Kidney (tissue), 14 donors: ENCODE data around the gene SLC9A3. TPM values are rescaled to one million over a fixed set of nuclear protein-coding genes. Genes with fewer than 3 reads are reported as not detected.
A peak's percentile ranks its signal among the peaks of the same experiment; 100 is the strongest.

Experiments used
- DNase-seq, 5 donors: peaks; one replicate each; pipeline ENCODE4 v3.0.0-alpha.2; 2013 to 2020
- FAIRE-seq: peaks from 2 replicates; lab custom pipeline; 2012; peaks lifted over from hg19 to GRCh38; lab: Jason Lieb, UNC
- H3K27ac ChIP-seq, 2 donors: one replicate each; pipeline ENCODE4 v1.7.0; 2013; ENCODE audit warnings: low read depth in 2 of 2, low read length in 2 of 2, inconsistent platforms in 1 of 2
- H3K27me3 ChIP-seq: one replicate; pipeline ENCODE4 v1.7.1; 2013; ENCODE audit warnings: low read length, inconsistent platforms; ENCODE audit not compliant: control insufficient read depth, insufficient read depth
- H3K36me3 ChIP-seq, 3 donors: one replicate each; pipeline versions ENCODE4 v1.7.0 to v1.7.1; 2013; ENCODE audit warnings: low read length in 3 of 3, control low read depth in 1 of 3, inconsistent platforms in 1 of 3; ENCODE audit not compliant: insufficient read depth in 3 of 3, control insufficient read depth in 2 of 3
- H3K4me1 ChIP-seq, 3 donors: one replicate each; pipeline versions ENCODE4 v1.7.0 to v1.7.1; 2013; ENCODE audit warnings: low read length in 3 of 3, inconsistent platforms in 1 of 3, low read depth in 1 of 3; ENCODE audit not compliant: control insufficient read depth in 2 of 3, insufficient read depth in 2 of 3
- H3K4me3 ChIP-seq, 3 donors: one replicate each; pipeline versions ENCODE4 v1.7.0 to v1.8.1; 2013; ENCODE audit warnings: low read length in 3 of 3, control low read depth in 1 of 3, inconsistent platforms in 1 of 3
- H3K9ac ChIP-seq, 3 donors: one replicate each; pipeline versions ENCODE4 v1.7.0 to v1.7.1; 2013; ENCODE audit warnings: low read length in 3 of 3, control low read depth in 1 of 3, inconsistent platforms in 1 of 3
- H3K9me3 ChIP-seq, 3 donors: one replicate each; pipeline versions ENCODE4 v1.7.0 to v1.7.1; 2013; ENCODE audit warnings: low read length in 3 of 3, control low read depth in 1 of 3, inconsistent platforms in 1 of 3; ENCODE audit not compliant: control insufficient read depth in 2 of 3, insufficient read depth in 1 of 3
- CTCF ChIP-seq: IDR thresholded peaks from 3 replicates; pipeline ENCODE4 v1.5.1; 2012; ENCODE audit warnings: mild to moderate bottlenecking, moderate library complexity, borderline replicate concordance; ENCODE audit not compliant: insufficient read depth; ENCODE audit errors: extremely low read depth
- intact Hi-C: fragments of 100-400 bp; cut with DNase I; formaldehyde crosslinking; loops from one replicate; pipeline ENCODE4 v1.11.1; 2022
- polyA plus RNA-seq: library from polyadenylated mRNA; stranded (reverse); fragments of 350-450 nt; fragmentation: Illumina TruSeq; extraction: RNeasy Lipid Tissue Mini Kit (QIAGEN cat#74804); gene quantifications from one replicate; pipeline ENCODE4 v1.2.3, GENCODE V29; 2014; ENCODE audit warnings: low read depth, low replicate concordance; ENCODE audit not compliant: insufficient read depth
- total RNA-seq: library from RNA; stranded (reverse); fragmentation: NEBNext Ultra II Directional; extraction: Animal tissue kit (Norgen Biotek cat#: 25700); gene quantifications from one replicate; pipeline ENCODE4 v1.2.1, GENCODE V29; 2021
- donor health status: control.
- donor health status: control.
- donor health status: control.
- donor health status: control.
- donor health status: control.
- donor health status: DM: yes; HTN: yes; CAD: no.
- donor health status: Normal renal cell carcinoma (clear cell type).

The SLC9A3 gene
- total and polyA plus RNA-seq, 2 donors from 2014 or later, result 10.5 to 36.9 TPM

- peaks cover 3% of the 10 kb centered on the region for H3K27me3 ChIP-seq
- no peaks in the 10 kb centered on the region for H3K9me3 ChIP-seq
- DNase-seq (peak in 2 of 5 donors; percentile 29 to 62), FAIRE-seq (no peak)
- H3K27ac ChIP-seq, result no peak overlapping the region
- no peak for TF ChIP-seq CTCF
- H3K9ac ChIP-seq, result no peak overlapping the region
- intact Hi-C loops, result no loop called here
- H3K36me3 ChIP-seq, result no peaks in the 10 kb centered on the region
- H3K4me1 ChIP-seq, result no peaks in the 10 kb centered on the region
- H3K4me3 ChIP-seq, result no peak overlapping the region
Measured at GRCh38 chr5:568061-568781, 44.0 kb upstream of the SLC9A3 start.

- FAIRE-seq (no peak), DNase-seq (peak in 1 of 5 donors; percentile 49)
- H3K27ac ChIP-seq, result no peak overlapping the region
- no peaks in the 10 kb centered on the region for H3K9me3 ChIP-seq
- peaks cover 3% of the 10 kb centered on the region for H3K27me3 ChIP-seq
- no peaks in the 10 kb centered on the region for H3K36me3 ChIP-seq
- H3K4me1 ChIP-seq, result no peaks in the 10 kb centered on the region
- H3K9ac ChIP-seq, result no peak overlapping the region
- intact Hi-C loops, result no loop called here
- H3K4me3 ChIP-seq, result no peak overlapping the region
- no peak for TF ChIP-seq CTCF
Measured at GRCh38 chr5:567664-568060, 43.4 kb upstream of the SLC9A3 start.

GRCh38 chr5:566636-567309 lies 42.5 kb upstream of the SLC9A3 start:
- FAIRE-seq, result no peak
- H3K27me3 ChIP-seq, result peaks cover 3% of the 10 kb centered on the region

More at GRCh38 chr5:566636-567309, 42.5 kb upstream of the SLC9A3 start:
- peak in 1 of 5 donors; percentile 14 for DNase-seq
- no peak overlapping the region for H3K9ac ChIP-seq
- no peak for TF ChIP-seq CTCF
- no peaks in the 10 kb centered on the region for H3K9me3 ChIP-seq
- H3K36me3 ChIP-seq, result no peaks in the 10 kb centered on the region
- no peak overlapping the region for H3K4me3 ChIP-seq
- intact Hi-C loops, result no loop called here
- H3K4me1 ChIP-seq, result no peaks in the 10 kb centered on the region
- no peak overlapping the region for H3K27ac ChIP-seq
